ENCODE results near the gene TRAPPC11.
"Not testable (repeated sequence)": the region's sequence is repeated elsewhere in the genome, so short reads cannot be mapped to it uniquely, and the experiment has no call there.

Gene TRAPPC11

GRCh38 chr4:183722731-183723560 is 63.9 kb downstream of the TRAPPC11 start:
- DNase-seq, result peak; percentile 73 to 78

DNA sequence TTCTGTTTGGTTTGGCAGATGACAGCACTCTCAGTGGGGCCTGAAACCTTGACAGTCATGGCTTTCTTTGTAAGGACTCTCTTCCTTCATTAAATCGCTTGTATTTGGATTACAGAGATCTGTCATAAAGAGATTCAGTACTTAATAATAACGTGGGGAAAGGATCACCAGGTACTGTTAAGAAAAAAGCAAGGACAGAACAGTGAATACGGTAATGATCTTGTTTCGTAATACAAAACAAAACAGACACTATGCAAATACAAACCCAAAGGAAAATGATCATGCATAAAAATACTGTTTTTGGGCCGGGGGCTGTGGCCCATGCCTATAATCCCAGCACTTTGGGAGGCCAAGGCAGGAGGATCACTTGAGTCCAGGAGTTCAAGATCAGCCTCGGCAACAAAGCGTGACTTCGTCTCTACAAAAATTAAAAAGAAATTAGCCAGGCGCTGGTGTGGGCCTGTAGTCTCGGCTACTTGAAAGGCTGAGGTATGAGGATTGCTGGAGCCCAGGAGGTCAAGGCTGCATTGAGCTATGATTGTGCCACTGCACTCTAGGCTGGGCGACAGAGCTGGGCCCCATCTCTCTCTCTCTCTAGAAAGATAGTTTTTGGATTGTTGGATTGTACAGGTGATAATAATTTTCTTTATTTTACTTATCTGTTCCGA is 64.6 kb downstream of the TRAPPC11 start:
- DNase-seq, result no peak

DNA sequence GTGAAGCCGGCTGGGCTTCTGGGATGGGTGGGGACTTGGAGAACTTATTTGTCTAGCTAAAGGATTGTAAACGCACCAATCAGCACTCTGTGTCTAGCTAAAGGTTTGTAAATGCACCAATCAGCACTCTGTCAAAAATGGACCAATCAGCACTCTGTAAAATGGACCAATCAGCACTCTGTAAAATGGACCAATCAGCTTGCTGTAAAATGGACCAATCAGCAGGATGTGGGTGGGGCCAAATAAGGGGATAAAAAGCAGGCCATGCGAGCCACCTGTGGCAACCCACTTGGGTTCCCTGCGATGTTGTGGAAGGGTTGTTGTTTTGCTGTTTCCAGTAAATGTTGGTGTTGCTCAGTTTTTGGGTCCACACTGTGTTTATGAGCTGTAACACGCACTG is 66.5 kb downstream of the TRAPPC11 start:
- not testable (repeated sequence) for DNase-seq

- DNase-seq, result no peak
Measured at GRCh38 chr4:183727482-183727881, 68.4 kb downstream of the TRAPPC11 start.

GRCh38 chr4:183728223-183729068 is 69.4 kb downstream of the TRAPPC11 start:
- DNase-seq, result no peak

GRCh38 chr4:183729069-183729406 is 69.9 kb downstream of the TRAPPC11 start:
- no peak for DNase-seq

- DNase-seq, result no peak
Measured at GRCh38 chr4:183729430-183730328, 70.6 kb downstream of the TRAPPC11 start.

DNA sequence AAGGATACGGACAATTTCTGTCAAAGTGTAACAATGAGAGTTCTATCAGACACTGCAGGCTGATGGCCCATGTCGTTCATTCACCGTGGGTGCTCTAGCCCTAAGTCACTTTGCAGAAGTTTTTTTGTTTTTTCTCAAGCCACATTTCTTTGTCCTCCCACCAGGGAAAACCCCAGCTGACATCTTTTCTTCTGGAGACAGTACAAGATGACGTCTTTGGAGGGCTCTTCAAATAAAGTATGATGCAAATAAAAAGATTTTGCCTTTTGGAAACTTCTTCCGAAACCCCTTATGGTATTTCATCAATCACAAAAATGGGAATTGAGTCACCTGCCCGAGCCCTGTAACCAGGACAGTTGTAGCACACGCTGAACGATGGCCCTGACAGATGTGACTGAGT is 73.2 kb downstream of the TRAPPC11 start:
- no peak for DNase-seq

GRCh38 chr4:183733181-183733580 is 74.1 kb downstream of the TRAPPC11 start:
- no peak for DNase-seq

GRCh38 chr4:183738081-183738673 is 79.1 kb downstream of the TRAPPC11 start:
- DNase-seq, result no peak

DNA sequence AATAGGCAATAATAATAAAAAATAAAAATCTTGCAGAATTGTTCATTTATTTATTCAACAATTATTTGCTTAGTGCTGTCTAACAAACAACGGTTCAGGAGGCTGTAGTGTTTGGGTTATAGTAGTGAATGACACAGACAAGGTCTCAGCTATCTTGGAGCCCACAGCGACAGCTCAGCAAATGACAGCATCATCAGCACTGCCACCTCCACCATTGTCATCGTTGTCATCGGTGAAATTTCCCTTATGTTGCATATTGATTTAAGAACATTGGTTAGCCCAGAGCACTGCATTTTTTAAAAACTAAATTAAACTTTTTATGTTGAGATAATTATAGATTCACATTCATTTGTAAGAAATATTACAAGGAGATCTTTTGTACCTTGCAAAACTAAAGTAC is 79.9 kb downstream of the TRAPPC11 start:
- DNase-seq, result no peak

DNA sequence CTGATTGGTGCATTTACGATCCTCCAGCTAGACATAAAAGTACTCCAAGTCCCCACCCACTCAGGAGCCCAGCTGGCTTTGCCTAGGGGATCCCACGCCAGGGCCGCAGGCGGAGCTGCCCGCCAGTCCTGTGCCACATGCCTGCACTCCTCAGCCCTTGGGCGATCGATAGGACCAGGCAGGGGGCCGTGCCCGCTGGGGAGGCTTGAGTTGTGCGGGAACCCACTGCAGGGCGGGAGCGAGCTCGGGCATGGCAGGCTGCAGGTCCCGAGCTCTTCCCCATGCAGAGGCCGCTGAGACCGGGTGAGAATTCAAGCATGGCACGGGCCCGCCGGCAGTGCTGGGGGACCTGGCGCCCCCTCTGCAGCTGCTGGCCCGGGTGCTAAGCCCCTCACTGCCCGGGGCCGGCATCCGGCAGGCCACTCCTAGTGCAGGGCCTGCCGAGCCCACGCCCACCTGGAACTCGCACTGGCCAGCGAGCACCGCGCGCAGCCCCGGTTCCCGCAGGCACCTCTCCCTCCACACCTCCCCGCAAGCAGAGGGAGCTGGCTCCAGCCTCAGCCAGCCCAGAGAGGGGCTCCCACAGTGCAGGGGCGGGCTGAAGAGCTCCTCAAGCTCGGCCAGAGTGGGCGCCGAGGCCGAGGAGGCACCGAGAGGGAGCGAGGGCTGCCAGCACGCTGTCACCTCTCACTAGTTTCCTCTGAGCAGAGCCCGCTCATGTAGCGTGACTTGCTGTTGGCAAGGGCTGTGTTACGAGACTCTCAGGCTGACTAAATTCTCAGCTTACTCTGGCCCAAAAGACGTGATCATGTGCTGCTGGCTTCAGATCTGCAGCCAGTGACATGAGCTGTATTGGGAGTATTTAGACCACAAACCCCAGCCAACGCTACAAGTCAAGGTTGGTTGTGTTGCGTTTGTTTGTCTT is 87.5 kb downstream of the TRAPPC11 start:
- DNase-seq, result no peak

- DNase-seq, result no peak
Measured at GRCh38 chr4:183747380-183747779, 88.3 kb downstream of the TRAPPC11 start.

DNA sequence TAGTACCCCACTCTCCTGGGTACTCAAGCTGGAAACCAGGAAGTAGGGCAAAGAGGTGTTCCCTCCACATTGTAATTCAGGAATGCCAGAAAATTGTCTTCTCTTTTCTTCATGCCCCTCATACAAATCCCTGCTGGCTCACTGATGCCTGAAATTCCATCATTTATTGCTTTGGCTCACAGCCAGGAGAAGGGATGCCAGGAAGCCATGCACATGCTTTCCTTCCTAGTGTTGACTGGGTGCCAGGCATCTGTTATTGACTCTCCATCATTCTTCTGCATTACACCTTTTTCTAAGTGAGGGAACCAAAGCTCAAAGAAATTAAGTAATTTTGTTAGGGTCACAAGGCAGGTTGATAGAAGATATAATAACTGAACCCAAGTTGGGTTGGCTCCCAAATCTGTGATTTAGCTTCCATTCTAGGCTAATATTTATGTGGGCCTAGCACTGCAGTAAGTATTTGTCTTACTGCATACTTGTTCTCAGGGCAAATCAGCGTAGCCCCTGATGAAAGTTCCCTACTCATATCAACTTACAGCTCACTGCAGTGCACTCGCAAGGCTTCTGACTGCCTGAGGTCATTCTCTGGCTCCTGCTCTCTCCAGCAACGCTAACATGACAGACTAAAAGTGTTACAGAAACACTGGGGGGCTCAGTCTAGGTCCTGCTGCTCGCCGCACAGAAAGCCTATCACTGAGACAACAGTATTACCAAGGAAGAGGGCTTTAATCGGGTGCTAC is 89.0 kb downstream of the TRAPPC11 start:
- DNase-seq, result no peak

GRCh38 chr4:183751106-183751505 is 92.0 kb downstream of the TRAPPC11 start:
- no peak for DNase-seq

DNA sequence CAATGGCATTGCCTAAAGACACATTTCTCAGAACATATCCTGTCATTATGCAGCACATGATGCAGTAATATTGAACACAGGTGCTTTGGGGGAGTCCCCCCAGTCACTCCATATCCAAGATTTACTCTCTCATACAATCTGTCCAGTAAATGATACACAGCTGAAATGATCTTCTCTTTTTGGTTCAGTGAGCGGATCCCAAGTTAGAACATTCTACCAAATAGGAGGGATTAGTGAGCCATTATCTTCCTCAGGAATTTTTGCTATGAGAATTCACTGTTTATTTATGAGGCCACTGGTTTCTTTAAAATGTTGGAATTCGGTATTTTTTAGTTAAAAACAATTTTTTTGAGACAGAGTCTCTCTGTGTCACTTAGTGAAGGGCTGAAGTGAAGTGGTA is 96.5 kb downstream of the TRAPPC11 start:
- DNase-seq, result no peak

- DNase-seq, result no peak
Measured at GRCh38 chr4:183757060-183757459, 98.0 kb downstream of the TRAPPC11 start.

DNA sequence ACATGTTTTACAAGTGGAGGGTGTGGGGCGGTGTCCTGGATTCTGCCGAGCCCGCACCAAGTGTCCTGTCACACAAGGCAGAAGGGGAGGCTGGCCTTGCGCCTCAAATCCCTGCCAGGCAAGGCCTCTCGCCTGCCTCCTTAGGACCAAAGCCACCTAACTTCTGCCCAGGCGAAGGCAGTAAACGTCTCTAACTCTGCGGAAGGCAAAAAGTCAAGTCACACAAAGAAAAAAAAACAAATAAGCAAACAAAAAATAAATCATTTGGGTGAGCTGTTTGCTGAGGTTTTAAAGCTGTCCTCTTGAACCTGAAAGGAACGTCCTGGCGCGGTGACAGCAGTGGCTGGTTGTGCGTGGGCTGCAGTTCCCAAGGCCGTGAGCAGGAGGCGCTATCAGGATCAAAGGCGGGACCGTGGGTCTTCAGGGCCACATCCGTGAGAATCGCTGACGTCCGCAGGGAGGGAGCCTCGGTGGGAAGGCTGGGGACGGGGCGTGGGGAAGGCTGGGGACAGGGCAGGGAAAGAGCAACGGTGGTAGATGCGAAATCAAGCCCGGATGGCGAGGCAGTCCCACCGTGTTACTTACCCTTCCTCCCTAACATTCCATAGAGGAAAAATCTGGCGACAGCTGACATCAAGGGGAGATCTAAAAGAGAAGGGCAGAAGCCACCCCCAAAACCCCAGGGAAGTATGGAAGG is 99.1 kb downstream of the TRAPPC11 start:
- no peak for DNase-seq

DNA sequence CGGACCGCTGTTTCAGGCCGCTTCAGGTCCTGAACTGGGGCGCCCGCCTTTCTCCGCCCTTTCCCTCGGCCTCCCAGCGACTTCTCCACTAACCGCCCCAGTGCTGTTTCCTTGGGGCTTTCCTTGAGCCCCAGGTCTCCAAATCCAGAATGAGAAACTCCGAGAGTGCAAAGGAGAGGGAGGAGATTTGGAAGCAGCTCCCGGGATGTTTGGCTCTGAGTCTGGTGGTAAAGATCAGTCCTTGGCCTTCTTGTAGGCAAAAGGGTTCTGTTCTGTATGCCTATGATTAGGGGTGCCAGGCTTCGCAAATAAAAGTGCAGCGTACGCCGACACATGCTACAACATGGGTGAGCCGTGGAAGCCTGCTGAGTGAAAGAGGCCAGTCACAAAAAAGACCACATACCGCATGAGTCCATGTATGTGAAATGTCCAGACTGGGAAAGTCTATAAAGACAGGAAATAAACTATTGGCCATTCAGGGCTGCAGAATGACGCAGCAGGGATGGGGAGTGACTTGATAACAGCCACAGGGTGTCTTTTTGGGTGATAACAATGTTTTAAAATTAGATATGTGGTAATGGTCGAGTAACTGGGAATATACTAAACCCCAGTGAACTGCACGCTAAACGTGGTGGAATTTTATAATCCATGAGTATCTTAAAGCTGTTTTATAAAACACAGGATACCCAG is 99.8 kb downstream of the TRAPPC11 start:
- no peak for DNase-seq
